Tibial nerve (tissue), 4 donors: Measurements from ENCODE around the gene EPHA10.

Experiments
- CTCF ChIP-seq, 5 experiments: fragments of 200-600 bp in 3 of 5; fragments of 450-650 bp in 2 of 5; sonication (generic) in 3 of 5; IDR thresholded peaks; one replicate each; pipeline ENCODE4 v1.5.1; 2016 to 2019; ENCODE audit warnings: antibody characterized with exemption in 5 of 5, mild to moderate bottlenecking in 3 of 5, moderate library complexity in 2 of 5
- EP300 ChIP-seq, 2 donors: sonication (generic); formaldehyde crosslinking; IDR thresholded peaks; one replicate each; pipeline ENCODE4 v1.6.1; 2017; ENCODE audit warnings: antibody characterized with exemption in 2 of 2, mild to moderate bottlenecking in 1 of 2
- POLR2A ChIP-seq, 2 donors: fragments of 450-650 bp; IDR thresholded peaks; one replicate each; pipeline ENCODE4 v1.6.1; 2017; ENCODE audit warnings: antibody characterized with exemption in 2 of 2, mild to moderate bottlenecking in 2 of 2, moderate library complexity in 2 of 2

- TF ChIP-seq CTCF (IDR thresholded peaks at IDR 0.05) (no peak), EP300 (IDR thresholded peaks at IDR 0.05) (no peak), POLR2A (IDR thresholded peaks at IDR 0.05) (no peak)
Measured at GRCh38 chr1:37708471-37708870, 56.4 kb downstream of the EPHA10 start.
